Thyroid gland (tissue), 4 donors: ENCODE measurements around the gene MNT.

Experiments
- CTCF ChIP-seq, 6 experiments: fragments of 200-600 bp in 3 of 6; fragments of 450-650 bp in 3 of 6; sonication (generic) in 3 of 6; IDR thresholded peaks; one replicate each; pipeline ENCODE4 v1.5.1; 2016 to 2019; ENCODE audit warnings: antibody characterized with exemption in 6 of 6, mild to moderate bottlenecking in 2 of 6, inconsistent platforms in 1 of 6, moderate library complexity in 1 of 6
- POLR2A ChIP-seq, 2 donors: fragments of 450-650 bp; IDR thresholded peaks; one replicate each; pipeline ENCODE4 v1.6.1; 2017; ENCODE audit warnings: antibody characterized with exemption in 2 of 2, mild to moderate bottlenecking in 2 of 2, moderate library complexity in 1 of 2

GRCh38 chr17:2394775-2395201 is 6.1 kb downstream of the MNT start:
- TF ChIP-seq POLR2A (IDR thresholded peaks at IDR 0.05) (no peak), CTCF (IDR thresholded peaks at IDR 0.05) (no peak)
